ENCODE results near the gene DZANK1.
"Not testable (repeated sequence)": the region's sequence is repeated elsewhere in the genome, so short reads cannot be mapped to it uniquely, and the experiment has no call there.

Gene DZANK1

GRCh38 chr20:18375551-18375950 is 91.3 kb downstream of the DZANK1 start:
- not testable (repeated sequence) for DNase-seq

- no peak for DNase-seq
Observed at GRCh38 chr20:18372296-18372695, 94.5 kb downstream of the DZANK1 start.

DNA sequence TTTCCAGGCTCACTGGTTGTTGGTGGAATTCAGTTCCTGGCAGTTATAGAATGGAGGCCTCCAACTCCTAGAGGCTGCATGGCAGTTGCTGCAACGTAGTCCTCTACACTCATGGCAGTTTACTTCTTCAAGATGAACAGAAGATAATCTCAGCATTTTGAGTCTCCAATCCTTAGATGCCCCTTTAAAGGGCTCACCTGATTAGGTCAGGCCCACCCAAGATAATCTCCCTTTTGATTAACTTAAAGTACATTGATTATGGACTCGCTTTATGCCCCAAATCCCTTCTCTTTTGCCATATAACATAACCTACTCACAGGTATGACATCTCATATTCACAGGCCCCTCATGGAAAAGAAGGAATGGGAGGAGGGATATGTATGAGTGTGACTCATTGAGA is 102.1 kb downstream of the DZANK1 start:
- no peak for DNase-seq

DNA sequence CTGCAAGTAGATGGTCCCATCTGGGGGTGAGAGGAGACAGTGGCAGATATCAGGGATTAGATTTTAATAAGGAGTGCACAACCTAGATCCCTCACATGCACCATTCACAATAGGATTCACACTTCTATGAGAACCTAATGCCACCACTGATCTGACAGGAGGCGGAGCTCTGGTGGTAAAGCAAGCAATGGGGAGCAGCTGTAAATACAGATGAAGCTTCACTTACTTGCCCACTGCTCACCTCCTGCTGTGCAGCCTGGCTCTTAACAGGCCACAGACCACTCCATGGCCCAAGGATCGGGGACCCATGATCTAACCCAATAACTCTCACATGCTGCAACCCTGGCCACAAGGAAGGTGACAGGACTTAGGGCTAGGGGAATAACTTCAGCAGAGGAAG is 103.1 kb downstream of the DZANK1 start:
- no peak for DNase-seq

DNA sequence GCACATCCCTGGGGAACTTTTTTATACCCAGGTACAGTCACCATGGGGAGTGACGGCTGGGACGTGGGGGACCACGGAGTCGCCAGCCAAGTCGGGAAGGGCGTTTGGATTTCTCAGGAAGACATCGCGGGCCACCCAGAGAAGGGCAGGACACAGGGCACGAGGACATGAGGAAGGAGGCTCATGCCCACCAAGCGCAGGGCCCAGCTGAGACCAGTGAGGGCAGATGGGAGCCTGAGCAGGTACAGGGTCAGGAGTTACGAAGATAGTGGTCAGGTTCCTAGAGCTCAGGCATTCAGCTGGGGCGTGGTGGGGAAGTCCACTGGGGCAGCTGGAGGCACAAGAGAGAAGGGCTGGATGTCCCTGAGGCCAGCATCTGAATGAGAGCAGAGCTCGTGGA is 103.9 kb downstream of the DZANK1 start:
- DNase-seq: no peak

- DNase-seq: no peak
Observed at GRCh38 chr20:18361678-18362077, 105.2 kb downstream of the DZANK1 start.

GRCh38 chr20:18360635-18361034 is 106.2 kb downstream of the DZANK1 start:
- DNase-seq: no peak

DNA sequence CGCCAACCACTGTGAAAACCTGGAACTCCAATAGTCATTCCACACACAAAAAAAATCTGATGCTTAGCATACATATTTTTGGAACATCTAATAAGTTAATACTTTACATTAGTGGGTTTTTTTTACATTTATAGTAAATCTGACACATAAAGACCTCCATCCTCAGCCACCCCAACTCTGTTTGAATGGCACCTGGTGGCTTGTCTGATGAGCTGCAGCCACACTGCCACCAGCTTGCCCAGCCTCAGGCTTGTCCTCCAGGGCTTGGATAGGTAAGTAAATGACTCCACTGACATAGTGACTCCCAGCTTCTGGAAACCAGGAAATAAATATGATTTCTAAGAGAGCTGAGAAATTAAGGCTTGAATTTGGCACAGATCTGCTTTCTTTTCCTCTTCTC is 107.0 kb downstream of the DZANK1 start:
- no peak for DNase-seq

GRCh38 chr20:18349749-18350148 is 117.1 kb downstream of the DZANK1 start:
- not testable (repeated sequence) for DNase-seq
